Choroid plexus epithelial cell (primary cell): ENCODE data around the gene ARHGAP26.
A peak's percentile ranks its signal among the peaks of the same experiment; 100 is the strongest.

Source experiments
- DNase-seq: peaks from one replicate; pipeline ENCODE4 v3.0.0-alpha.2; 2010; ENCODE audit warnings: low read depth
- H3K4me3 ChIP-seq: 2 replicates; pipeline ENCODE4 v1.5.1; 2011; ENCODE audit warnings: low read depth, mild to moderate bottlenecking, control low read depth, low read length, moderate library complexity
- TF ChIP-seq, protein P1 (sequence below): conservative IDR thresholded peaks from 2 replicates; pipeline ENCODE4 v1.5.1; 2011; ENCODE audit warnings: low read depth, mild to moderate bottlenecking, control low read depth, inconsistent platforms, low read length, moderate library complexity

The ARHGAP26 gene

DNA sequence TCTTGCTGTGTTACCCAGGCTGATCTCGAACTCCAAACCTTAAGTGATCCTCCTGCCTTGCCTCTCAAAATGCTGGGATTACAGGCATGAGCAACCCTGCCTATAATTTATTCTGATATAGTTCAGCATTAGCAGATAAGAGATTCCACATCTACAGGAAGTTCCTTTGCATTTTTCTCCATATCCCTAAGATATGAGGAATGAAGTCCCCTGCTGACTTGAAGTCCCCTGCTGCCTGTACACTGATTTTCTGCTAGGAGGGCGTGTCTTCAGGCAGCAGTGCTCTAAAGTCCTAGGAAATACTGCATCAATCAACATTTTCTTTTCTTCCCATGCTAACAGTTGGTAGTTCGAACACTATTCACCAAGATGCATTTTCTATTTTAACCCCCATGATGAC, 105.8 kb downstream of the ARHGAP26 start:
- DNase-seq: peak; percentile 27
- no peak overlapping the region for H3K4me3 ChIP-seq
- TF ChIP-seq, protein P1, sequence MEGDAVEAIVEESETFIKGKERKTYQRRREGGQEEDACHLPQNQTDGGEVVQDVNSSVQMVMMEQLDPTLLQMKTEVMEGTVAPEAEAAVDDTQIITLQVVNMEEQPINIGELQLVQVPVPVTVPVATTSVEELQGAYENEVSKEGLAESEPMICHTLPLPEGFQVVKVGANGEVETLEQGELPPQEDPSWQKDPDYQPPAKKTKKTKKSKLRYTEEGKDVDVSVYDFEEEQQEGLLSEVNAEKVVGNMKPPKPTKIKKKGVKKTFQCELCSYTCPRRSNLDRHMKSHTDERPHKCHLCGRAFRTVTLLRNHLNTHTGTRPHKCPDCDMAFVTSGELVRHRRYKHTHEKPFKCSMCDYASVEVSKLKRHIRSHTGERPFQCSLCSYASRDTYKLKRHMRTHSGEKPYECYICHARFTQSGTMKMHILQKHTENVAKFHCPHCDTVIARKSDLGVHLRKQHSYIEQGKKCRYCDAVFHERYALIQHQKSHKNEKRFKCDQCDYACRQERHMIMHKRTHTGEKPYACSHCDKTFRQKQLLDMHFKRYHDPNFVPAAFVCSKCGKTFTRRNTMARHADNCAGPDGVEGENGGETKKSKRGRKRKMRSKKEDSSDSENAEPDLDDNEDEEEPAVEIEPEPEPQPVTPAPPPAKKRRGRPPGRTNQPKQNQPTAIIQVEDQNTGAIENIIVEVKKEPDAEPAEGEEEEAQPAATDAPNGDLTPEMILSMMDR: no peak

DNA sequence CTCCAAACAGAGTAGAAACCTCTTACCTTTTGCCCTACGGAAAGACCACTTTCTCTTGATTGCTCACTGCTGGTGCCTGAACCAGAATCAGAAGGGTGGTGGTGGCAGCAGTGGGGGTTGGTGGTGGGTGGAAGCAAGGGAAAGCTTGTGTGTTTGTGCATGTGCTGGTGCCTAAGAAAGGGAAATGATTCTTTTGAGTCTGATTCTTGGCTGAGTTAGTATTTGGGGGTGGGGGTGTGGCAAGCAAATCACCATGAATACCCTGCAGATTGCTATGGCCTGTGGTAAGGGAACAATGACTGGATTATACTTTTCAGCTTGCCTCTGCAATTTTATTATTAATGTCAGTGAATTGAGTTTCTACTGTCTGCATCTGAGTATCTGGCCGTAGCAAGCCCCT, 106.6 kb downstream of the ARHGAP26 start:
- H3K4me3 ChIP-seq: no peak overlapping the region
- TF ChIP-seq, protein P1: no peak
- no peak for DNase-seq

DNA sequence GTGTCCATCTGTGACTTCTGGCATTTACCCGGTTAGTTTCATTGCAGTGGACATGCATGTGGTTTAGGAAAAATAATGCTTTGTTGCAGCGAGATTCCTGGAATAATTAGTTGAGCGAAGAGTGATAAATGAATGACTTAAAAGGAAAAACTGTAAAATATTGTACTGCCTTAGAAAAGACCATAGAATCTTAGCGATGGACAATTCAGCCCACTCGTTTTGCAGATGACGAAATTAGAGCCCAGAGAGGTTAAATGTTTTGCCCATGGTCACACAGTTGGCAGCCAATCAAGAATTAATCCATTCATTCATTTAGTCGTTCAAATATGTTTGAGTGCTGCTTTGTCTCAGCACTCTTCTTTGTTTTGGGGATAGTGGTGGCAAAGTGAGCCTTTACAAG, 107.9 kb downstream of the ARHGAP26 start:
- TF ChIP-seq, protein P1: no peak
- no peak for DNase-seq
- H3K4me3 ChIP-seq: no peak overlapping the region

DNA sequence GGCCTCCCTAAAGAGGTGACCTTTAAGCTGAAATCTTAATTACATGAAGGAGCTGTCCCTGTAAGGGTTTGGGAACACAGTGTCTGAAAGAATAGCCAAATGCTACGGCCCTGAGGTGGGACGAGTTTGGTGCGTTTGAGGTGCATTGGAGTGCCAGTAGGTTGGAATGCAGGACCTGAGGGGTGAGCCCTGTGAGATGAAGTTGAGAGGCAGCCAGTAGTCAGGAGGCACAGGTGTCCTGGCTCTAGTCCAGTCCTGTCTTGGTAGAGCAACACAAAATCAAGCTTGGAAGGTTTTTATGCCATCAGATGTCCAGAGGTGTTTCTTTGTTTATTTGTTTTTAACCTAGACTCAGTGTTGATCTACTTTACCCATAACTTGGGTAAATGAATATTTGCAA, 108.5 kb downstream of the ARHGAP26 start:
- H3K4me3 ChIP-seq: no peak overlapping the region
- TF ChIP-seq, protein P1: no peak
- no peak for DNase-seq

DNA sequence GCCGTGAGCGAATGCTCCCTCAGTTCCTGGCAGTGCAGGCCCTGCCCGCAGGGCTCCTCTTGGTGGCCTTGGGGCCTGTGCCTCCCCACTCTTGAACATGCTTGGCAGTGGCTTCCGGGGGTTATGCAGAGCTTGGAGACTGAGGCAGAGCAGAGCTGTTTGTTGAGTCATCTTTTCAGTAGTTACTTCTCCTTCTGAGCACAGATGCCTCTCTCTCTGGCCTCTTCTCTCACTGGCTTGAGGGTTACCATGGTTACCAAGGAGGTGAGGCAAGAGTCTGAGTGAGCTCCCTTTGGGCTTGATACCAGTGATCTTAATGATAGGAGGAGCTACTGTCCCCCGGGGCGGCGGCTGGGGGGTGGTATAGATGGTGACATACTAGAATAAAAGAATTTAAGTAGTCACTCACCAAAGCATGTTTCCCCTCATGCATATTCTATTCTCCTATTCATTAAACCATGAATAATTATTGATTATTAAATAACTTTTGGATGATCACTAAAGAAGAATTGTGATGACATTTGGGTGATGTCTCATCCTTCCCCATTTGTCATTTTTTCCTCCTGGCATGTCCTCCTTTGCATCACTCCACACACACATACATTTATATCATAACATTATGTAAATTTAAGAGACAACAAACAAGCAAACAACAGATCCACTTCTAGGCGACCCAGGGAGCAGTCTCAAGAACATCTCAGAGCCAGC, 111.1 kb downstream of the ARHGAP26 start:
- TF ChIP-seq, protein P1: no peak
- no peak overlapping the region for H3K4me3 ChIP-seq
- peak; percentile 94 for DNase-seq

DNA sequence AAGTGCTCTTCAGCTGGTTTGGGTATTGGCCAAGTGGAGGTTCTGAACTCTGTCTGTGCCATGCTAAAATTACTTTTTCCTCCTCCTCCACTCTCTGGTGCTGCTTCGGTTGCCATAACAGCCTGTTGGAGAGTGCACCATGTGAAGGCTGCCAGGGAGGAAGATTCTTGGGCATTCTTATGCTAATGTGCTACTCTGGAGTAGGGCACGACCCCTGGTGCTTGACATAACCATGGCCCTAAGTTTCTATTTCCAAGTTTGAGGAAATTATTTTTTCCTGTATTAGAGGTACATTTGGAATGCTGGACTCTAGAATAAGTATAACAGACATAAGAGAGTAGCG, 111.6 kb downstream of the ARHGAP26 start:
- TF ChIP-seq, protein P1: no peak
- H3K4me3 ChIP-seq: no peak overlapping the region
- DNase-seq: no peak

DNA sequence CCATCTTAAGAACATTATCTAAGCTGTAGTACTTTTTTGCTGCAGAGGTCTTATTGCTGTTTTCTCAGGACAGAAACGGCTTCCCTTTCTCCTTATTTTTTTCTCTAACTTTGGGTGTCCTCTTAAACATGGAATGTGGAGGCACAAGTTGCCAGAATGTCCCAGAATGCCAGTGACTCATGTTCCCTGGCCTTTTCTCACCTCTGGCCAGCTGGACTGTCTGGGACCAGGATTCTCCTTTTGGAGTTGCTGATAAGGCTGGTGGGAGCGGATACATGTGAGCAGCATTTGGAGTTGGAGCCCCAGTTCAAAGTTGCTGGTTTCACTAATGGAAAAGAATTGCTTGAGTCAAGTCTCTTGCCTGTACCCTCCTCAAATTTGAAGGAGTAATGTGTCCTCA, 112.8 kb downstream of the ARHGAP26 start:
- peak; percentile 50 for DNase-seq
- H3K4me3 ChIP-seq: no peak overlapping the region
- TF ChIP-seq, protein P1: no peak
